ENCODE data around the gene SLC47A2.

DNA sequence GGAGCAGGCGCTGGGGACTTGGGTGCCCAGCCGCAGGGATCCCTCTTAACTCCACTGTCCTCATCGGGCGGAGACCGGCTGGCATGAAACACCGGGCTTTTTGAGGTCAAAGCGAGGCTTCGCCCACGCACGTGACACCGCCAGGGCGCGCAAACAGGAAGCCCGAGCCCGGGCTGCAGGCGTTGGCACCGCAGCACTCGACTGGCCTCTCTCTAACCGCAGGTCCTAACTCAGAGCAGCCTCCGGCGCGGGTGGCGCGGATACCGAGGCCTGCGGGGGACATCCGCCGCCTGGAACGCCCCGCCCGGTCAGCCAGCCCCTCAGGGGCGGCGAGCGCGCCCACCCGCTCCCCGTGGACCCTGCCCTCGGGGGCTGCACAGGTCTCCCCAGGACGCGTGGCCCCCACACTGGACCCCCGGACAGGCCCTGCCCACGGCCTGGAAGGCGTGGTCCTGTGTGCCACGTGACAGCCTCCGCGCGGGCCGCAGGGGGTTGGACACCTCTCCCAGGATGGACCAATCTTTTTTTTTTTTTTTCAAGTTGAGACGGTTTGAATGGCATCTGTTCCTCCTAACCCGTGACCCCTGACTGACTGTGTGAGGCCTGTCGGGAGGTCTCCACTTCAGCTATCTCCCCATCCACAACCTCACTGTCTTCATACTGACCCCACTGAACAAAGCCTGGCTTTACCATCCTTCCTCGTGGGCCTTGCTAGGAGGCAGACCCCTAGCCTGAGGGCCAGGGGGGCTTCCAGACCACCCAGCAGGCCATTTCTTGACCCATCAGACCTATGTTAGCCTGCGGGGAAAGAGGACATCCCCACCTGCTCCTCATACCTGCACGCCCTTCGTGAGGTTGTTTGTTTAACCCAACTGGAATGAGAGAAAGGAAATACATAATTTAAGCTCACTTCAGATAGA is 8.4 kb upstream of the SLC47A2 start:
- TF ChIP-seq, protein P1, sequence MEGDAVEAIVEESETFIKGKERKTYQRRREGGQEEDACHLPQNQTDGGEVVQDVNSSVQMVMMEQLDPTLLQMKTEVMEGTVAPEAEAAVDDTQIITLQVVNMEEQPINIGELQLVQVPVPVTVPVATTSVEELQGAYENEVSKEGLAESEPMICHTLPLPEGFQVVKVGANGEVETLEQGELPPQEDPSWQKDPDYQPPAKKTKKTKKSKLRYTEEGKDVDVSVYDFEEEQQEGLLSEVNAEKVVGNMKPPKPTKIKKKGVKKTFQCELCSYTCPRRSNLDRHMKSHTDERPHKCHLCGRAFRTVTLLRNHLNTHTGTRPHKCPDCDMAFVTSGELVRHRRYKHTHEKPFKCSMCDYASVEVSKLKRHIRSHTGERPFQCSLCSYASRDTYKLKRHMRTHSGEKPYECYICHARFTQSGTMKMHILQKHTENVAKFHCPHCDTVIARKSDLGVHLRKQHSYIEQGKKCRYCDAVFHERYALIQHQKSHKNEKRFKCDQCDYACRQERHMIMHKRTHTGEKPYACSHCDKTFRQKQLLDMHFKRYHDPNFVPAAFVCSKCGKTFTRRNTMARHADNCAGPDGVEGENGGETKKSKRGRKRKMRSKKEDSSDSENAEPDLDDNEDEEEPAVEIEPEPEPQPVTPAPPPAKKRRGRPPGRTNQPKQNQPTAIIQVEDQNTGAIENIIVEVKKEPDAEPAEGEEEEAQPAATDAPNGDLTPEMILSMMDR (conservative IDR thresholded peaks at IDR 0.05) = no peak
- no peak for TF ChIP-seq EZH2 (IDR thresholded peaks at IDR 0.05; ENCODE audit: low read depth)
